ENCODE measurements around the gene COL27A1.

Gene COL27A1

DNA sequence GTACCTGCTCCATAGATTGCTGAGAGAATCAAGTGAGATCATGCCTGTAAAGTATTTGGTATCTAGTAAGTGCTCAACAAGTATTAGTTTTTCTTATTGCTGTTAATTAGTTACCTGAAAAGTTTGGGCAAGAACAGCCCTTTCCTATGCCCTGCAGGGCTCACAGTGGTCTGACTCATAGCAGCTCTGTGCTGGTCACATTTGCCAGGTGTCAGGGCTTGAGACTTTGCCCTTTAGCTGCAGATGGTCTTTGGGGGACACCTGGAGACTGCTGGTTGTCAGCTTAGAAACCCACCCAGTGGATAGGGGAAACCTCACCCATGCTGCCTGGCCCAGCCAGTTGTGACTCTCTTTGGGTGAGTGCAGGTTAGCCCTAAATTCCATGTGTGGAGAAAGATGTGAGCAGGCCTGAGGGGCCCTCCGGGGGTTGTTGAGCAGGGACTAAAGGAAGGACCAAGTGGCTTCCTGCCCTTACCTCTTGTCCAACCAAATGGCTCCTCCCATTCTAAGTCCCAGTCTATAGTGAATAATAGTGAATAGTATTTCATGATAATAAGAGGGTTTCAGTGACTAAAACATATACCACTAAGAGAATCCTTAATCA, 9.0 kb downstream of the COL27A1 start:
- Histone ChIP-seq H3K36me3 (ENCODE audit: insufficient read depth, low read length) (no peaks in the 10 kb centered on the region), H3K9ac (ENCODE audit: low read depth, low read length) (no peak overlapping the region), H3K27me3 (ENCODE audit: insufficient read depth, low read length, poor library complexity) (peaks cover 10% of the 10 kb centered on the region), H4K20me1 (ENCODE audit: insufficient read depth, low read length) (no peaks in the 10 kb centered on the region), H2AFZ (ENCODE audit: low read depth, low read length) (no peak overlapping the region), H3K4me1 (ENCODE audit: insufficient read depth, low read length) (no peaks in the 10 kb centered on the region), H3K79me2 (ENCODE audit: insufficient read depth, low read length) (no peaks in the 10 kb centered on the region), H3K4me3 (ENCODE audit: low read depth in 1 of 2, low read length in 2 of 2) (no peak overlapping the region), H3K27ac (ENCODE audit: low read length) (no peak overlapping the region), H3K4me2 (ENCODE audit: insufficient read depth, low read length) (no peak overlapping the region), H3K9me3 (ENCODE audit: insufficient read depth, low read length, severe bottlenecking) (no peaks in the 10 kb centered on the region)
- no peak for TF ChIP-seq EZH2 (IDR thresholded peaks at IDR 0.05; ENCODE audit: borderline replicate concordance, low read depth, low read length, severe bottlenecking)
- TF ChIP-seq, protein P1, sequence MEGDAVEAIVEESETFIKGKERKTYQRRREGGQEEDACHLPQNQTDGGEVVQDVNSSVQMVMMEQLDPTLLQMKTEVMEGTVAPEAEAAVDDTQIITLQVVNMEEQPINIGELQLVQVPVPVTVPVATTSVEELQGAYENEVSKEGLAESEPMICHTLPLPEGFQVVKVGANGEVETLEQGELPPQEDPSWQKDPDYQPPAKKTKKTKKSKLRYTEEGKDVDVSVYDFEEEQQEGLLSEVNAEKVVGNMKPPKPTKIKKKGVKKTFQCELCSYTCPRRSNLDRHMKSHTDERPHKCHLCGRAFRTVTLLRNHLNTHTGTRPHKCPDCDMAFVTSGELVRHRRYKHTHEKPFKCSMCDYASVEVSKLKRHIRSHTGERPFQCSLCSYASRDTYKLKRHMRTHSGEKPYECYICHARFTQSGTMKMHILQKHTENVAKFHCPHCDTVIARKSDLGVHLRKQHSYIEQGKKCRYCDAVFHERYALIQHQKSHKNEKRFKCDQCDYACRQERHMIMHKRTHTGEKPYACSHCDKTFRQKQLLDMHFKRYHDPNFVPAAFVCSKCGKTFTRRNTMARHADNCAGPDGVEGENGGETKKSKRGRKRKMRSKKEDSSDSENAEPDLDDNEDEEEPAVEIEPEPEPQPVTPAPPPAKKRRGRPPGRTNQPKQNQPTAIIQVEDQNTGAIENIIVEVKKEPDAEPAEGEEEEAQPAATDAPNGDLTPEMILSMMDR (IDR thresholded peaks at IDR 0.05; ENCODE audit: borderline replicate concordance, extremely low read depth, low read length, poor library complexity, severe bottlenecking): no peak
- no peak for DNase-seq
- no peak for ATAC-seq (ENCODE audit: insufficient read depth, low read depth)

DNA sequence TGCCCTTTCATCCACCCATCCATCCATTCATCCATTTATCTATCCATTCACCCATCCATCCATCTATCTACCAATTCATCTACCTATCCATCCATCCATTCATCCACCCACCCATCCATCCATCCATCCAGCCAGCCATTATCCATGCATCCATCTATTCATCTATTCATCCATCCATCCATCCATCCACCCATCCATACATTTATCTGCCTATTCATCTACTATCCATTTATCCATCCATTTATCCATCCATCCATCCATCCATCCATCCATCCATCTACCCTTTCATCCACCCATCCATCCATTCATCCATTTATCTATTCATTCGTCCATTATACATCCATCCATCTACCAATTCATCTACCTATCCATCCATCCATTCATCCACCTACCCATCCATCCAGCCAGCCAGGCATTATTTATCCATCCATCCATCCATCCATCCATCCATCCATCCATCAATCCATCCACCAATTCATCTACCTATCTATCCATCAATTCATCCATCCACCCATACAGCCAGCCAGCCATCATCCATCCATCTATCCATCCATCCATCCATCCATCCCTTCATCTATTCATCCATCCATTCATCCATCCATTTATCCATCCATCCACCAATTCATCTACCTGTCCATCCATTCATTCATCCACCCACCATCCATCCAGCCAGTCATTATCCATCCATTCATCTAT, 10.2 kb downstream of the COL27A1 start:
- TF ChIP-seq, protein P1 (IDR thresholded peaks at IDR 0.05; ENCODE audit: borderline replicate concordance, extremely low read depth, low read length, poor library complexity, severe bottlenecking): no peak
- TF ChIP-seq EZH2 (IDR thresholded peaks at IDR 0.05; ENCODE audit: borderline replicate concordance, low read depth, low read length, severe bottlenecking): no peak
- Histone ChIP-seq H3K27ac (ENCODE audit: low read length) (no peak overlapping the region), H3K9me3 (ENCODE audit: insufficient read depth, low read length, severe bottlenecking) (no peaks in the 10 kb centered on the region), H3K4me3 (ENCODE audit: low read depth in 1 of 2, low read length in 2 of 2) (no peak overlapping the region), H4K20me1 (ENCODE audit: insufficient read depth, low read length) (no peaks in the 10 kb centered on the region), H3K4me2 (ENCODE audit: insufficient read depth, low read length) (no peak overlapping the region), H2AFZ (ENCODE audit: low read depth, low read length) (no peak overlapping the region), H3K27me3 (ENCODE audit: insufficient read depth, low read length, poor library complexity) (peaks cover 10% of the 10 kb centered on the region), H3K36me3 (ENCODE audit: insufficient read depth, low read length) (no peaks in the 10 kb centered on the region), H3K4me1 (ENCODE audit: insufficient read depth, low read length) (no peaks in the 10 kb centered on the region), H3K9ac (ENCODE audit: low read depth, low read length) (no peak overlapping the region), H3K79me2 (ENCODE audit: insufficient read depth, low read length) (no peaks in the 10 kb centered on the region)
- ATAC-seq (ENCODE audit: insufficient read depth, low read depth) (no peak), DNase-seq (no peak)

DNA sequence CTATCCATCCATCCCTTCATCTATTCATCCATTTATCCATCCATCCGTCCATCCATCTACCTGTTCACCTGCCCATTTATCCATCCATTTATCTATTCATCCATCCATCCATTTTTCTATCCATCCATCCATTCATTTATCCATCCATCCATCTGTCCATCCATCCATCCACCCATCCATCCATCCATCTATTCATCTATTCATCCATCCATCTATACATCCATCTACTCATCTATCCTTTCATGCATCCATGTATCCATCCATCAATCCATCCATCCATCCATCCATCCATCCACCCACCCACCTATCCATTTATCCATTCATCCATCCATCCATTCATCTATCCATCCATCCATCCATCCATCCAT, 10.8 kb downstream of the COL27A1 start:
- no peak for DNase-seq
- ATAC-seq (ENCODE audit: insufficient read depth, low read depth): no peak
- Histone ChIP-seq H3K4me2 (ENCODE audit: insufficient read depth, low read length) (no peak overlapping the region), H3K4me3 (ENCODE audit: low read depth in 1 of 2, low read length in 2 of 2) (no peak overlapping the region), H3K79me2 (ENCODE audit: insufficient read depth, low read length) (no peaks in the 10 kb centered on the region), H2AFZ (ENCODE audit: low read depth, low read length) (no peak overlapping the region), H3K9me3 (ENCODE audit: insufficient read depth, low read length, severe bottlenecking) (no peaks in the 10 kb centered on the region), H3K27ac (ENCODE audit: low read length) (no peak overlapping the region), H3K27me3 (ENCODE audit: insufficient read depth, low read length, poor library complexity) (peaks cover 10% of the 10 kb centered on the region), H3K36me3 (ENCODE audit: insufficient read depth, low read length) (no peaks in the 10 kb centered on the region), H3K4me1 (ENCODE audit: insufficient read depth, low read length) (no peaks in the 10 kb centered on the region), H4K20me1 (ENCODE audit: insufficient read depth, low read length) (no peaks in the 10 kb centered on the region), H3K9ac (ENCODE audit: low read depth, low read length) (no peak overlapping the region)
- TF ChIP-seq, protein P1 (IDR thresholded peaks at IDR 0.05; ENCODE audit: borderline replicate concordance, extremely low read depth, low read length, poor library complexity, severe bottlenecking): no peak
- TF ChIP-seq EZH2 (IDR thresholded peaks at IDR 0.05; ENCODE audit: borderline replicate concordance, low read depth, low read length, severe bottlenecking): no peak
